ENCODE measurements around the gene SEMA6A.

The SEMA6A gene

GRCh38 chr5:116574367-116575325 is at the start of gene SEMA6A:
Gene SEMA6A (minus strand): TSS chr5:116574823. CDS start chr5:116504944, 69,879 bp downstream.
- peak; percentile 39 for DNase-seq (ENCODE audit: extremely low read depth, low read depth)
- no peak for TF ChIP-seq CTCF (IDR thresholded peaks at IDR 0.05; ENCODE audit: low read depth, low read length)

GRCh38 chr5:116622375-116623050 is 47.9 kb upstream of the SEMA6A start:
- TF ChIP-seq CTCF (IDR thresholded peaks at IDR 0.05; ENCODE audit: low read depth, low read length) = no peak

GRCh38 chr5:116621599-116621998 is 47.0 kb upstream of the SEMA6A start:
- DNase-seq (ENCODE audit: extremely low read depth, low read depth) = no peak
- TF ChIP-seq CTCF (IDR thresholded peaks at IDR 0.05; ENCODE audit: low read depth, low read length) = no peak

More at GRCh38 chr5:116622375-116623050, 47.9 kb upstream of the SEMA6A start:
- DNase-seq (ENCODE audit: extremely low read depth, low read depth) = no peak

- DNase-seq (ENCODE audit: extremely low read depth, low read depth) = no peak
- no peak for TF ChIP-seq CTCF (IDR thresholded peaks at IDR 0.05; ENCODE audit: low read depth, low read length)
These were observed 42.3 kb upstream of the SEMA6A start for GRCh38 chr5:116616876-116617275.

- TF ChIP-seq CTCF (IDR thresholded peaks at IDR 0.05; ENCODE audit: low read depth, low read length) = no peak
- no peak for DNase-seq (ENCODE audit: extremely low read depth, low read depth)
These were observed 39.9 kb upstream of the SEMA6A start for GRCh38 chr5:116614603-116614920.

GRCh38 chr5:116613445-116613844 is 38.8 kb upstream of the SEMA6A start:
- TF ChIP-seq CTCF (IDR thresholded peaks at IDR 0.05; ENCODE audit: low read depth, low read length) = no peak
- no peak for DNase-seq (ENCODE audit: extremely low read depth, low read depth)

GRCh38 chr5:116612431-116612830 is 37.8 kb upstream of the SEMA6A start:
- no peak for DNase-seq (ENCODE audit: extremely low read depth, low read depth)
- TF ChIP-seq CTCF (IDR thresholded peaks at IDR 0.05; ENCODE audit: low read depth, low read length) = no peak
